Frontal cortex (tissue), 4 donors: ENCODE data around the gene UNC119. TPM values are rescaled to one million over a fixed set of nuclear protein-coding genes. Genes with fewer than 3 reads are reported as not detected.
"Not testable (repeated sequence)": the region's sequence is repeated elsewhere in the genome, so short reads cannot be mapped to it uniquely, and the experiment has no call there.

Source experiments
- DNase-seq, 2 donors: peaks; one replicate each; pipeline ENCODE4 v3.0.0; 2012; ENCODE audit warnings: low spot score in 2 of 2
- FAIRE-seq: peaks from 2 replicates; lab custom pipeline; 2012; peaks lifted over from hg19 to GRCh38; lab: Jason Lieb, UNC
- total RNA-seq: library from RNA; depleted of rRNA; stranded (reverse); fragments of >200 nt; gene quantifications from one replicate; pipeline ENCODE4 v1.2.3, GENCODE V29; 2014
- donor health status: control.
- donor health status: control.
- donor health status: control.

UNC119 gene
- total RNA-seq, 1 donor from 2014 or later = 32.6 TPM

- no peak for FAIRE-seq
Observed at GRCh38 chr17:28526381-28526780, 26.0 kb downstream of the UNC119 start.

GRCh38 chr17:28524476-28525424 lies 27.7 kb downstream of the UNC119 start:
- FAIRE-seq = no peak
- no peak for DNase-seq

More at GRCh38 chr17:28526381-28526780, 26.0 kb downstream of the UNC119 start:
- no peak for DNase-seq

GRCh38 chr17:28523876-28524275 lies 28.5 kb downstream of the UNC119 start:
- no peak for DNase-seq
- FAIRE-seq = no peak

GRCh38 chr17:28523186-28523585 lies 29.2 kb downstream of the UNC119 start:
- no peak for FAIRE-seq

GRCh38 chr17:28522281-28522680 lies 30.1 kb downstream of the UNC119 start:
- DNase-seq, FAIRE-seq: not testable (repeated sequence)

More at GRCh38 chr17:28523186-28523585, 29.2 kb downstream of the UNC119 start:
- no peak for DNase-seq

GRCh38 chr17:28521311-28522085 lies 30.9 kb downstream of the UNC119 start:
- no peak for DNase-seq
- no peak for FAIRE-seq

GRCh38 chr17:28520687-28521086 lies 31.7 kb downstream of the UNC119 start:
- FAIRE-seq (no peak), DNase-seq (no peak)

- FAIRE-seq (no peak), DNase-seq (no peak)
Observed at GRCh38 chr17:28519236-28519635, 33.2 kb downstream of the UNC119 start.

GRCh38 chr17:28518578-28518977 lies 33.8 kb downstream of the UNC119 start:
- FAIRE-seq = no peak
- DNase-seq = no peak

- FAIRE-seq (no peak), DNase-seq (no peak)
Observed at GRCh38 chr17:28518132-28518531, 34.3 kb downstream of the UNC119 start.

- no peak for FAIRE-seq
- no peak for DNase-seq
Observed at GRCh38 chr17:28515518-28515917, 36.9 kb downstream of the UNC119 start.

GRCh38 chr17:28514561-28515002 lies 37.8 kb downstream of the UNC119 start:
- FAIRE-seq (no peak), DNase-seq (no peak)

- no peak for DNase-seq
- no peak for FAIRE-seq
Observed at GRCh38 chr17:28513476-28513875, 38.9 kb downstream of the UNC119 start.

GRCh38 chr17:28511858-28512461 lies 40.5 kb downstream of the UNC119 start:
- FAIRE-seq = no peak
- no peak for DNase-seq

- DNase-seq (peak in 1 of 2 donors; percentile 43), FAIRE-seq (no peak)
Observed at GRCh38 chr17:28509789-28510188, 42.6 kb downstream of the UNC119 start.

GRCh38 chr17:28508211-28508724 lies 44.2 kb downstream of the UNC119 start:
- FAIRE-seq (no peak), DNase-seq (no peak)

- DNase-seq = no peak
- no peak for FAIRE-seq
Observed at GRCh38 chr17:28507567-28508203, 44.7 kb downstream of the UNC119 start.

GRCh38 chr17:28506763-28507487 lies 45.5 kb downstream of the UNC119 start:
- no peak for FAIRE-seq
- no peak for DNase-seq
